GM18868 (cell line): ENCODE data around the gene GORASP1.

Source experiments
- ATAC-seq: cut with Tn5 transposase; IDR thresholded peaks from one replicate; pipeline ENCODE4 v1.9.1; 2021; ENCODE audit warnings: mild to moderate bottlenecking, moderate library complexity; ENCODE audit not compliant: unreplicated experiment

The GORASP1 gene

DNA sequence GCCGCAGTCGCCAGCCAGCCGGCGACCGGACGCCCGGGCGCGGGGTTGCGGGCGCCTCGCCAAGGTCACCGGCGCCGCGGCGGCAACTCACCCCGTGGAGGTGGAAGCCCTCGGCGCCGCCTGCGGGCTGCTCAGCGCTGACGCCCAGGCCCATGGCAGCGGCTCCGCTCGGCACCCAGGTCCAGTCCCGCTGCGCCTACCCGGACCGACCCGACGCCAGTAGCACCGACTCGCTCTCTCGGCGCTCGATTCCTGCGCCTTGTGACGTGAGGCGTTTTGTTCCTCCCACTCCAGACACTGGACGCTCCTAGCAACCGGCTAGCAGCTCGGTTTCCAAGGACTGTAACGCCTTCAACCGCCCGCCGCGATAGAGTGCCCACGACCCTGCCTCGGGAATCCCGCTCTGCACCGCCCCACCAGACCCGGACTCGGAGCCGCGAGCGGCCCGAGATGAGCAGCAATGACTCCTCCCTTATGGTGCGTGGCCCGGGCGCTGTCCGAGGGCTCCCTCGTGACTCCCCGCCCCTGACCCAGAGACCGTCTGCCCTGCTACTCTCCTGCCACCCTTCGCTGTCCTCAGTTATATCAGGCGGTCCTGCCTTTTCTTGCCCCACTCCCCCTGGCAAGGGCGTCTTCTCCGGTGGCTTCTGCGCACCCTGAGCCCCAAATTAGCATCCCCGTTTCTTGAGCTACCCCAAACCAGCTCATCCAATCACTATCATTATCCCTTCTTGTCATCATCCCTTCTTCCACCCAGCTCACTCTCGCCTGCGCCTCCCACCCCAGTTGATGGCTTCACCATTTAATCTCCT lies at the start of gene GORASP1, which contains the start of gene TTC21A:
Gene GORASP1 (minus strand): TSS at position 240 of the 812 bp plus-strand sequence. CDS start 86 bp downstream, at position 154.
Gene TTC21A (plus strand): TSS at position 293 of the 812 bp plus-strand sequence. CDS start 158 bp downstream, at position 451.
- peak; percentile 52 for ATAC-seq

DNA sequence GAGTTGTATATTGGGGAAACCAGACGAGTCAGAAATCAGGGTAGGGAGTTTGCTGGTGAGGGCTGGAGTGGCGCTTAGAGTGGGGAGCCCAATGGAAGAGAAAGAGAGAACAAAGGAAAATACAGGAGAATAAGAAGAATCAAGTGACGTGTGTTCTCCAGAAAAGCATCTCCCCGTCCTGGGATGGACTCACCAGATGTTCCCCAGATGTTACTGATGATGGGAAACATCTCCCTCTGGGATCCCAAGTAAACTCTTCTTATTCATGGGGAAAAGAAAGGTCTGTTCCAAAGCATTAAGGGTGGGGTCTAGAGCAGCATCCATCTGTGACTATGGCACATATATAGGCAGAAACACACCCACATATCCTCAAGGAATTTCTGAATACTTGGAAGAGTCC lies 49.0 kb upstream of the GORASP1 start:
- no peak for ATAC-seq

DNA sequence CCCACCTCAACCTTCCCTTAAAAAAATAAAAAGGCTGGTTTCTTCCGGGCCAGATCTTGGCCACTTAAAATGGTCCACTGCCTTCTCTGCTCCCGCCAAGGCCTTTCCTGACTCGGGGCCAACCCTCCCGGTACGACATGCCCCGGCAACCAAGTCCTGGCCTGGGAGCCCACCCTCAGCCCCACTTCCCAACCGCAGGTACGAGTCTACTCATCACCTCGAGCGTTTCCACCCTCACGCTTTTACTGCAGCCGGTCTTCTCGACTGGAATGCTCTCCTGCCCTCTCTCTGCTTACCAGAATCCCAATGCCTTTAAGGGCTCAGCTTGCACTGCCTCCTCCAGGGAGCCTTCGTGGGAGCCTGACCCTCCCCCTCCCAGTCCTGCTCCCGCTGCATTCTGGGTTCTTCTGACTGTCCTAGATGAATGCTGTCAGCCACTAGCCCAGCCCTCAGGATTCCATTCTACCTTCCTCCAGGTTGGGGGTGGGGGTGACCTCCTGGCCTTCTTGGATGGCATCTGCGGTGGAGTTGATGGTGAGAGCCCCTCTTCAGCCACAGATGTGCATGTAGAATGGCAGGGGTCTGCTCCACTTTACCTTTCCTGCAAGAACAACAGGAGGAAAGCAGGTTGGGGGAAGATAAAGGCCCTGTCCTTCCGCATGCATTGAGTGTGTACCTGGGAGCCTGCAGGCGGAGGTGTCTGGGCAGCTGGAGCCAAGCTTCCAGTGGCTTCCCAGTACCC lies 47.0 kb upstream of the GORASP1 start:
- ATAC-seq: no peak

DNA sequence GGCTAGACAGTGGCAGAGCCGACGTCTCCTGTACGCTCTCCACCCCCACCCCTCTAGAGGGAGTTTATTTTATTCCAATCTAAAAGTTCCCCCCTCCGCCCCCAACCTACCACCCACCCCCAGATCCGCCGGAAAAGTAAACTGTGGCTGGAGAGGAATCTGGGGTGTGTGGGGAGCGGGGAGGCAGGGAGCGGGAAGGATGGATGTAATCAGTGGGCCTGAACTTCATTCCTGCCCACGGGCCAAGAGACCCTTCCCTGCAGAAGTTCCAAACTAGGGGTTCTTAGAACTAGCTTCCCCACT lies 46.5 kb upstream of the GORASP1 start:
- no peak for ATAC-seq

DNA sequence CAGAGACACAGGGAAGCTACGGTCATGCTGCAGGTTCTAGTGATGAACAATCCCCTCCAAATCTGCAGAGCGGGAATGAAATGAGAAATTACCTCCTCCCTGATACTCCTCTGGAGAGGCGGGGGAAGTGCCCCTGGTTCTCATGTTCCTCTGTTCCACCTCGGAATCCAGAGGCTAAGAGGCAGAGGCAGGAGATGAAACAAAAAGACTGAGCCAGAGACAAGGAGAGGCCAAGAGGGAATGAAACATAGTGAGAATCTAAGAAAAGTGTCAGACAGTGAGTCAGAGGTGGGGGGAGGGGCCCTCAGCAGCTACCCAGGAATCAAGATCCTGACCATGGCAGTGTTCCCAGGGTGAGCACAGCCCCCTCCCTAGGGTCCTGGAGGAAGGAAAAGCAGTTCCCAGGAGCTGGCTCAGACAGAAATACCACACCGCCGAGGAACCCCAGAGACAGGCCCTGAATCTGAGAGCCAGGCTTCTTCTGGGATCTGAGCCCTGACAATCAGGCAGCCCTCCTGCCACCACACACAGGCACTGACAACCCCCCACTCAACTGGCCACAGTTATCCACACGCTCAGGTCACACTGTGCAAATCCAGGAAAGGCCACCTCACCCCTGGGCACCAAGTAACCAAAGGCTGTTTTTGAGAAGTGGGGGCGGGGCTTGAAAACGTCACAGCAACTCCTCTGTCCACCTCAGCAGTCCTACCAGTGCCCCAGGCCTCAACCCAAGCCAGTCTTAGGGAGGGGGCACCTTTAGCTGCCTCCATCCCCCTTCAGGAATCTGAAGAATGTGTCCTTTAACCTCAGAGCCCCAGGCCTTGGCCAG lies 43.6 kb upstream of the GORASP1 start:
- no peak for ATAC-seq

DNA sequence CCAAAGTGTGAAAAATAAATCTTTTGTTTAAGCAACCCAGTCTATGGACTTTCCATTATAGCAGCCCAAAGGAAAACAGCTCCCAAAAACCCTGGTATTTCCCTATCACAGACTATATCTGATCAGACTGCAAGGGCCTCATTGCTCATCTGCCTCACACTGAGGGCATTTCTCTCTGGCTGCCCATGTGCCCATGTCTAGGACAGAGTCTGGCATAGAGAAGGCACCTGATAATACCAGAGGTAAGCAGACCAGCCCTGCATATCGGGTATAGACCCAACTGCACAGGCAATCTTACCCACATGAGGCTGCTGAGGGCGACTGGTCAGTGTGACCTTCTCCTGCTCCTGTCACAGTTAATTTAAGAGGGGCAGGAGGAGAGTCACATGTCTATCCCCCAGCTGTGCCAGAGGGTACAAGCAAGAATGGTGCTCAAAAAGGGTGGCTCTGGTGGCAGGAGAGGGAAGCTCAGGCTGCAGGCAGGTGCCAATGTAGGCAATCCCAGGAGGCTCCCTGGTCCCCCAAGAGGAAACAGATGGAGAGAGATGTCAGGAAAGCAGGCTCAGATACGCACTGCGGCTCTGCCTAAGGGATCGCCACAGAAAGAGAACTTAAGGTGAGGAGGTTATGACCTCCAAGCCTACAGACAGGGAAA lies 42.8 kb upstream of the GORASP1 start:
- no peak for ATAC-seq

DNA sequence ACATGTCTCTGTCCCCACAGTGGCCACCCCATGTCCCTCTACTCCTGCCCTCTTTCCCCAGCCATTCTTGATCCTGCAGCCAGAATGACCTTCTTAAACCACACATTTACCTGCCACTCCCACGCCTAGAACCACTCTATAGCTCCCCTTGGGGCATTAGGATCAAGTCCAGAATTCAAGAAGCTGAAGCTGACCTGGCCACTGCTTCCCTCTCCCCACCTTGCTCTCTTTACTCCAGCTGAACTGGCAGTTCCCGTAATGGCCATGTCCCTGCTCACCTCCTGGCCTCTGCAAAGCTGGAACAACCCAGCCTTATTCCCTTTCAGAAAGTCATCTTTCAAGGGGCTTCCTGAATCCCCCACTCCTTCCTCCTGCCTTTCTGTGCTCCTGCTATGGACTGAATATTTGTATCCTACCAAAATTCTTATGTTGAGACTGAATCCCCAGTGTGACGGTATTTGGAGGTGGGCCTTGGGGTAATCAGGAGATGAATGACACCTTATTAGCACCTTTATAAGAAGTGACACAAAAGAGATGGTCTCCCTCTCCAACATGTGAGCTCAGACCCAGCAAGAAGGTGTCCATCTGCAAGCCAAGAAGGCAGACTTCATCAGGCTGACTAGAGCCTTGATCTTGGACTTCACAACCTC lies 42.2 kb upstream of the GORASP1 start:
- no peak for ATAC-seq

DNA sequence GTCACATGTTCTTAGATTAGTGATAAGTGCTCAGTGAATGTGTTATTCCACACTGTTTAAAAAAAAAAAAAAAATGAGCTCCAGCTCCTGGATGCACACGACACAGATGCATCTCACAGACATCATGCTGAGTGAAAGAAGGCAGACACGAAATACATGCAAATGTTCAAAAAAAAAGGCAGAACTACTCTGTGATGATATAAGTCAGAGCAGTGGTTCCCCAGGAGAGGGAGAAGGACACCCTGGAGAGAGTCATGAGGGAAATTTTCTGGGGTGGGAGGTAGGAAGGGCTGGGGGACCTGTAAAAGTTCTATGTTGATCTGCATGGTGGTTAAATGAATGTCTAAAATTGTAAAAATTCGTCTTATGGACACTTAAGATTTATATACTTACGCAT lies 41.6 kb upstream of the GORASP1 start:
- peak; percentile 10 for ATAC-seq

DNA sequence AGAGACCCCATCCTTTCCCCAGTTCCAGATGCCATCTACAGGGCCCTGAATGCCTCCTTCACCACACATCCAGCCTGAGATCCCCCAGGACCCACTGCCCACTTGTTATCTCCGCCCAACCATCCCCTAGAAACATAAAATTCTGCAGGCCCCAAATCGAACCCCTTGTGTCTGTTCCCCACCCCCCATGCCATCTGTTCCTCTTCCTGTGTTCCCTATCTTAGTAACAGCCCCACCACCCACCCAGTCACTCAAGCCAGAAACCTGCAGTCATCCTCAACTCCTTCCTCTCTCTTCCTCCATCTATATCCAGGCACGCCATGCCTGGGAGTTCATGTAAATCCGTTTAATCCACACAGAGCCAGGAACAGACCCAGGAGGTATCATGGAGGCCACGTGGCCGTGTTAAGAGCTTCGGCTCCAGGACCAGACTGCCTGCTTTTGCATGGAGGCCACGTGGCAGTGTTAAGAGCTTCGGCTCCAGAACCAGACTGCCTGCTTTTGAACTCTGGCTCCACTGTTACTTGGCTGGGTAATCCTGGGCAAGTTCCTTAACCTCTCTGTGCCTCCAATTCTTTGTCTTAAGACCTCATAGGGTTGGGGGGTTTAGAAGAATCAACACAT lies 41.1 kb upstream of the GORASP1 start:
- ATAC-seq: no peak

DNA sequence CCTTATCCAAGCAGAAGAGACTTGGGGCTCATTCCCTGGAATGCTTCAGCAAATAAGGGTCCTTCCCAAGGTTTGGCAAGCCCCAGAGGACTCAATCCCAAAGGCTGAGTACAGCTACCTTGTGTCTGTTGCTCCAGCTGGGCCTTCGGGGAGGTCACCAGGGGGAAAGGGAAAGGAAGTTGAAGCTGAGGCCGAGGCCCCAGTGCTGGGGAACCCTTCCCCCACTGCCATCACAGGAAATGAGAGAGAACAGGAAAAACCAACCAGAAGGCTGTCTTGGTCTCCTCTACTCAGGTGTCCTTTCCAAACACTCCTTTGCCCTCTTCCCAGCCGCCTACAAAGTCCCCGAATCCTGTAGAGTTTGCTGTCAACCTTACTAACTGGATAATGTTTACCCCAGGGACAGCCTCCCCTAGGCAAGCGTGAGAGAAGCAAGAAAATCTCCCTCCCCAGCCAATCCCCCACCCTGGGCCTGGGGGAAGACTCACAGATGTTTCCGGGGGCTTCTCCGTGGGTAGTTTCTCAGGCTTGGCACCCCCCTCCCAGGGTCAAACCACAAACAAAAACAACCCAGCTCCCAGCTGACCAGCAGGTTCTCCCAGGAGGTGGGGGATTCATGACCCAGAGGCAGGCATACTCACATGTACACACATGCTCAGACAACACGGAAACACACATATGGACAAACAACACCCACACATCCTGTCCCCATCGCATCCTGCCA lies 40.4 kb upstream of the GORASP1 start:
- ATAC-seq: peak; percentile 18

DNA sequence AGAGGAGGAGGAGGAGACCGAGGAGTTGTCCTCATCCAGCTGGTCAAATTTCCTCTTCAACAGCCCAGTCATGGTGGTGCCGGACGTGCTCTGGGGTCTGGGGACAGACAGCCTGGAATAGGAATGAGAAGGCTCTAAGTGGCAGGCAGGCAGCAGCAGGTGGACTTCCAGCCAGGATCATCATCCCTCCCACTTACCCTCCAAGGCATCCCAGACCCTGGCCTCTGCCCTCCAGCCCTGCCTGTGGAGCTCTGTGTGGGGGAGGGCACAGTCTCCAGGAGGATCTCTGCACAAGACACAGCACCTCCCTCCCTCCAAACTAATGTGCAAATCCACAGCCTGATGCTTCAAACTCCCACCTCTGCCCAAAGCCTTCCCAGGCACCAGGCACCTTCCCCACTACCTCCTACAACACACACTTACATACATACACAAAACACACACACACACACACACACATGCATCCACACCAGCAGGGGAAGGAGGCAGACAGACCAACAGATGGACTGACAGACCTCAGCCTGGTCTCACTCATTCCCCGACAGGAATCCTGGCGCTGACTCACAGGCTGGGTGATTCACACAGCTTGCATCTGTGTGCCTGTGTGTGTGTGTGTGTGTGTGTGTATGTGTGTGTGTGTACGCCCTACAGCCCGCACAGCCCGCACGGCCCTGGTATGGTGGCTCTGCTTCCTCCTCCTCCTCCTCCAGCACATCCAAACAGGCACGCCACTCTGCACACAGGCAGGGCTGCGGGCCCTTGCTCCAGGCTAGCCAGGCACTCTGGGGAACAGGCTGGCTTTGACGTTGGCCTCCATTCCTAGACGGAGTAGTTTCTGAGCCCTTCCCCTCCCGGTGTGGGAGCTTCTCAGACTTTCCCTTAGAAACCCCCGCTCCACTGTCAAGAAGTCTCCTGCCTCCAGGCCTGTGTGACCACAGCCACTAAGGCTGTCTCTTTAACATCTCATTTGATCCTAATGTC lies 39.5 kb upstream of the GORASP1 start:
- ATAC-seq: peak; percentile 22

DNA sequence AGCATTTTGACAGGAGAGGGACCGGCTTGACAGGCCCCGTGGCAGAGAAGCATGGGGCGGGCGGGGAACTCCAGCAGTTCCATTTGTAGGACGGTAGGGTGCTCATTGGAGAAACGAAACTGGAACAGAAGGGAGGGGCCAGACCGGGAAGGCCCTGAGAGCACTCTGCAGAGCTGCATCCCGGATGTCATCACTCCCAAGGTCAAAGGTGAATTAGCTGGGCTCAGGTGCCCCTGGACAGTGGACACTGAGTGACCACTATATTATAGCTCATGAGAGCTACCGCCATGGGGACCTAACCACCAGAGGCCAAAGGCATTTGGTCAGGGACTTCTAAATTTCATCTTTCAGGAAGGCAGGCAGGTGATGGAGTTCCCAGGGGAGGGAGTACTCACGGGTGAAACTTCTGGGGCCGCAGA lies 38.7 kb upstream of the GORASP1 start:
- no peak for ATAC-seq

DNA sequence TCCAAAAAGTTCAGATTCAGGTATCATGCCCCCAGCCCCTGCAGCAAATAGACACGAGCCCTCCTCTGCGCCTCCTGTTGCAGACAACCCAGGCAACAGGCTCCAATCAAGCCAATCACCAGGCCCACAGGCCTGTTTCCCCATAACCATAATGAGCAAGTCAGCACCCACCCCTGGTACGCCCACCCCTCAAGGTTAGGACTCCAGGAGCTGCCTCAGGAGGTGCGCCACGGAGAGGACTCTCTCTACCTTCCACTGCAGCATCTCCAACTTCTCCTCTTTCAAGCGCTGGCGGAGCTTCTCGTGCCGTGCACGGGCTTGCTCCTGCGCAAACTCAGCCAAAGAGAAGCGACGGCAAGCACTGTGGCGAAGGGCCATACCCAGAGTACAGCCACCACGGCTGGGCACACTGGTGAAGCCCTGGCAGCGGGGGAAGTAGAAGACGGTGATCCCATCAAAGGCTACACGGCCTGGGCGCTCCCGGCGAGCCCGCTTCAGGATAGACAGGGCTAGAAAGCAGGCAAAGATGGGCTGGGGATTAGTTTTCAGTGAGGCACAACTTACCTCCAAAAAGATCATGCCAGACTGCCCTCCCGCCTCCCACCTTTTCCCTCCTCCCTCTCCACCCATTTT lies 37.4 kb upstream of the GORASP1 start:
- no peak for ATAC-seq

DNA sequence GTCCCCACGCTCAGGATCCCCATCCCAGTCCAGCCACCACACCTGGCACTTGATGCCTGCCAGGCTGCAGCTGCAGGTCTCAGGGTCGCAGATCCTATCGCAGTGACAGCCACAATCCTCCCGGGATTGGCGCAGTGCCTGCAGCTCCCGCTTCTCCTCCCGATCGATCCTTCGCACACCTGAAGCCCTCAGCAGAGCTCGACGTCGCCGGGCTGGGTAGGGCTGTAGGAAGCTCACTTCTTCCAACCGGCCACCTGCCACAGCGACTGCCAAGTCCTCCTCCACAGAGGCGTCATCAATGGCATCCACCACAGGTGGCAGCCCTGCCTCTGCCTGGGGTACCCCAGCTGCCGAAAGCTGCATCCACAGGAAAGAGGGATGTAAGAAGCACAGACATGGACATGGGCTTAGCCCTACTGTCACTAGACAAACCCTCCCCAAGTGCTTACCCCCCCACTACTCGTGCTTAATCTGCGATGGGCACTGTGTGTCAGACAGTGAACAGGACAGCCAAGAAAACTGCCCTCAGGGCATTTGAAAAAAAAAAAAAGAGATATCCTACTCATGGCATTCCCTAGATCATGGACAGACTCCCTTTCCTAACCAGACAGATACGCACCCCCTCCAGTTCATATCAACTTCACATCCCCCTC lies 36.8 kb upstream of the GORASP1 start:
- no peak for ATAC-seq

DNA sequence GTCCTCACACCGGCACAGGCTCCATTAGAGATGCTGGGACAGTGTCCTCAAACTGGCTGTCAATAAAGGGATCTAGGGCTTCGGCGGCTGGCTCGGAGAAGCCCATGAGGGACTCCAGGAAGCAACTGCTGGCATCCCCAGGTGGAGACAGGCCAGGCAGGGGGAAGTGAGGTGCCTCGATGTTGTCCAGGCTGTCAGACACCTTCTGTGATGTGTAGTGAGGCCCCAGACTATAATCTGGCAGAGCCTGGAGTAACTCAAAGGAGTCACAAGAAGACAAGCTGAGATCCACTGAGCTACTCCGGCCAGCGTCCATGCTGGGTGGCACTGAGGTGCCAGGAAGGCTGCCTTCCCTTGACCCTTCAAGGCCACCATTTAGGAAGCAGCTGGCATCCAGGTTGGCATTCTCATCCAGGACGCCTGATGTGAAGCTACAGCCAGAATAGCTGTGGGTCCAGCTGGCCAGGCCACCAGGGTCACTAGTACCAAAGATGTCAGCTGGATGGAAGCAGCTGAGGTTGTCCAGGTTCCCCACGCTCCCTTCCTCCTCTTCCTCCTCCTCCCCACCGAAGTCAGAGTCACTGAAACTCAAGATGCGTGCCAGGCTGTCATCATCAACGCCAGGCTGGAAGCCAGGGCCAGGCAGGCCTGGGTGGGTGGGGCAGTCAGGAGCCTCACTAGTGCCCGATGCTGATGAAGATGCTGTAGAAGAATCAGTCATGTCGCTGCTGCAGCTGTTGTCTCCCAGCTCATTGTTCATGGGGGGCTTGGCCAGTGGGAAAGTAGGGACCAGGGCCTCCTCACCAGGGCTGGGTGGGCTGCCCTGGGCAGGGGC lies 35.8 kb upstream of the GORASP1 start:
- no peak for ATAC-seq

DNA sequence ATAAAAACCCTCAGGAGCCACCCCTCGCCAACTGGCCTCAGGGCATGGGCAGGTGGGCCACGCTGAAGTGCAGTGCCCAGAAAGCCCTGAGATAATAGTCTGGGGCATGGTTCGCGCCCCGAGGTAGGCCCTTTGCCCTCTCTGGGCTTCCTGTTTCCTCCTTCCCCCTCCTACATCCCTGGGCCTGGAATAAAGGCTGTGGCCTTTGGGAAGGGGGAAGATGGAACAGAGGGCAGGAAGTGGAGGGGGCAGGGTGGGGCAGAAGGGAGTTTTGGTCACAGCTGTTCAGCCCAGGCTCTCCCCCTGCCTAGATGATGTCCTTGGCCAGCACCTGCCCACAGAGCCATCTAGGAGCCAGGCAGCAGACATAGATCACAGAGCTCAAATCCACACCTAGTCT lies 34.6 kb upstream of the GORASP1 start:
- no peak for ATAC-seq
